VCaP (cell line): Measurements from ENCODE around the gene APOB.

Source experiments
- H3K27ac ChIP-seq: fragments of 450-650 bp; 2 replicates; pipeline ENCODE4 v1.5.1; 2017
- CTCF ChIP-seq: fragments of 450-650 bp; conservative IDR thresholded peaks from 2 replicates; pipeline ENCODE4 v1.5.1; 2017; ENCODE audit warnings: mild to moderate bottlenecking, moderate library complexity

The APOB gene

GRCh38 chr2:21044694-21045371, 960 bp upstream of the APOB start:
- TF ChIP-seq CTCF, result no peak
- H3K27ac ChIP-seq, result no peak overlapping the region

GRCh38 chr2:21042958-21043743, 722 bp downstream of the APOB start:
- no peak overlapping the region for H3K27ac ChIP-seq
- peak; percentile 95 for TF ChIP-seq CTCF

GRCh38 chr2:21042708-21042957, 1.2 kb downstream of the APOB start:
- no peak overlapping the region for H3K27ac ChIP-seq
- TF ChIP-seq CTCF, result no peak

- H3K27ac ChIP-seq, result no peak overlapping the region
- TF ChIP-seq CTCF, result no peak
Measured at GRCh38 chr2:21041943-21042707, 1.7 kb downstream of the APOB start.

- no peak for TF ChIP-seq CTCF
- no peak overlapping the region for H3K27ac ChIP-seq
Measured at GRCh38 chr2:21041462-21041861, 2.4 kb downstream of the APOB start.

- TF ChIP-seq CTCF, result no peak
- no peak overlapping the region for H3K27ac ChIP-seq
Measured at GRCh38 chr2:21040468-21041377, 3.1 kb downstream of the APOB start.
